ENCODE measurements around the gene PRR23E.

PRR23E gene

GRCh38 chr3:127214975-127215374 lies 22.0 kb downstream of the PRR23E start:
- Histone ChIP-seq H3K9me3 (ENCODE audit: insufficient read depth, low read depth, low read length) (no peaks in the 10 kb centered on the region), H3K27me3 (ENCODE audit: insufficient read depth, low read length) (no peaks in the 10 kb centered on the region), H3K9ac (ENCODE audit: low read depth, low read length) (no peak overlapping the region), H3K4me1 (ENCODE audit: insufficient read depth, low read length) (no peaks in the 10 kb centered on the region), H3K36me3 (ENCODE audit: insufficient read depth, low read depth, low read length) (no peaks in the 10 kb centered on the region), H3K27ac (ENCODE audit: low read length) (no peak overlapping the region), H3K4me3 (ENCODE audit: low read length) (no peak overlapping the region)

GRCh38 chr3:127215714-127216414 lies 22.9 kb downstream of the PRR23E start:
- no peaks in the 10 kb centered on the region for H3K36me3 ChIP-seq (ENCODE audit: insufficient read depth, low read depth, low read length)
- H3K9me3 ChIP-seq (ENCODE audit: insufficient read depth, low read depth, low read length), result no peaks in the 10 kb centered on the region
- H3K9ac ChIP-seq (ENCODE audit: low read depth, low read length), result no peak overlapping the region
- no peaks in the 10 kb centered on the region for H3K27me3 ChIP-seq (ENCODE audit: insufficient read depth, low read length)
- H3K4me1 ChIP-seq (ENCODE audit: insufficient read depth, low read length), result no peaks in the 10 kb centered on the region
- H3K27ac ChIP-seq (ENCODE audit: low read length), result no peak overlapping the region
- no peak overlapping the region for H3K4me3 ChIP-seq (ENCODE audit: low read length)

GRCh38 chr3:127216415-127217261 lies 23.7 kb downstream of the PRR23E start:
- Histone ChIP-seq H3K27ac (ENCODE audit: low read length) (no peak overlapping the region), H3K36me3 (ENCODE audit: insufficient read depth, low read depth, low read length) (no peaks in the 10 kb centered on the region), H3K9me3 (ENCODE audit: insufficient read depth, low read depth, low read length) (no peaks in the 10 kb centered on the region), H3K27me3 (ENCODE audit: insufficient read depth, low read length) (no peaks in the 10 kb centered on the region), H3K9ac (ENCODE audit: low read depth, low read length) (no peak overlapping the region), H3K4me3 (ENCODE audit: low read length) (no peak overlapping the region), H3K4me1 (ENCODE audit: insufficient read depth, low read length) (no peaks in the 10 kb centered on the region)

- H3K36me3 ChIP-seq (ENCODE audit: insufficient read depth, low read depth, low read length), result no peaks in the 10 kb centered on the region
- no peaks in the 10 kb centered on the region for H3K27me3 ChIP-seq (ENCODE audit: insufficient read depth, low read length)
- no peak overlapping the region for H3K9ac ChIP-seq (ENCODE audit: low read depth, low read length)
- no peaks in the 10 kb centered on the region for H3K9me3 ChIP-seq (ENCODE audit: insufficient read depth, low read depth, low read length)
- H3K4me1 ChIP-seq (ENCODE audit: insufficient read depth, low read length), result no peaks in the 10 kb centered on the region
- no peak overlapping the region for H3K4me3 ChIP-seq (ENCODE audit: low read length)
- no peak overlapping the region for H3K27ac ChIP-seq (ENCODE audit: low read length)
Observed at GRCh38 chr3:127217596-127218453, 24.9 kb downstream of the PRR23E start.

- Histone ChIP-seq H3K27me3 (ENCODE audit: insufficient read depth, low read length) (no peaks in the 10 kb centered on the region), H3K9me3 (ENCODE audit: insufficient read depth, low read depth, low read length) (no peaks in the 10 kb centered on the region), H3K27ac (ENCODE audit: low read length) (no peak overlapping the region), H3K36me3 (ENCODE audit: insufficient read depth, low read depth, low read length) (no peaks in the 10 kb centered on the region), H3K9ac (ENCODE audit: low read depth, low read length) (no peak overlapping the region), H3K4me3 (ENCODE audit: low read length) (no peak overlapping the region), H3K4me1 (ENCODE audit: insufficient read depth, low read length) (no peaks in the 10 kb centered on the region)
Observed at GRCh38 chr3:127218454-127218922, 25.6 kb downstream of the PRR23E start.

GRCh38 chr3:127220497-127220896 lies 27.6 kb downstream of the PRR23E start:
- no peak overlapping the region for H3K9ac ChIP-seq (ENCODE audit: low read depth, low read length)
- H3K36me3 ChIP-seq (ENCODE audit: insufficient read depth, low read depth, low read length), result no peaks in the 10 kb centered on the region
- no peaks in the 10 kb centered on the region for H3K27me3 ChIP-seq (ENCODE audit: insufficient read depth, low read length)
- H3K4me3 ChIP-seq (ENCODE audit: low read length), result no peak overlapping the region
- no peaks in the 10 kb centered on the region for H3K4me1 ChIP-seq (ENCODE audit: insufficient read depth, low read length)
- H3K27ac ChIP-seq (ENCODE audit: low read length), result no peak overlapping the region
- H3K9me3 ChIP-seq (ENCODE audit: insufficient read depth, low read depth, low read length), result peaks cover 5% of the 10 kb centered on the region; the same call in 1 of the 2 replicates

- Histone ChIP-seq H3K27ac (ENCODE audit: low read length) (no peak overlapping the region), H3K36me3 (ENCODE audit: insufficient read depth, low read depth, low read length) (no peaks in the 10 kb centered on the region), H3K9me3 (ENCODE audit: insufficient read depth, low read depth, low read length) (peaks cover 9% of the 10 kb centered on the region; the same call in 1 of the 2 replicates), H3K9ac (ENCODE audit: low read depth, low read length) (no peak overlapping the region), H3K4me3 (ENCODE audit: low read length) (no peak overlapping the region), H3K4me1 (ENCODE audit: insufficient read depth, low read length) (no peaks in the 10 kb centered on the region), H3K27me3 (ENCODE audit: insufficient read depth, low read length) (no peaks in the 10 kb centered on the region)
Observed at GRCh38 chr3:127221037-127221436, 28.1 kb downstream of the PRR23E start.

- H3K27ac ChIP-seq (ENCODE audit: low read length), result no peak overlapping the region
- no peak overlapping the region for H3K9ac ChIP-seq (ENCODE audit: low read depth, low read length)
- H3K9me3 ChIP-seq (ENCODE audit: insufficient read depth, low read depth, low read length), result peaks cover 15% of the 10 kb centered on the region; the same call in 1 of the 2 replicates
- no peaks in the 10 kb centered on the region for H3K36me3 ChIP-seq (ENCODE audit: insufficient read depth, low read depth, low read length)
- no peaks in the 10 kb centered on the region for H3K27me3 ChIP-seq (ENCODE audit: insufficient read depth, low read length)
- H3K4me3 ChIP-seq (ENCODE audit: low read length), result no peak overlapping the region
- H3K4me1 ChIP-seq (ENCODE audit: insufficient read depth, low read length), result no peaks in the 10 kb centered on the region
Observed at GRCh38 chr3:127221446-127222035, 28.6 kb downstream of the PRR23E start.

- Histone ChIP-seq H3K27ac (ENCODE audit: low read length) (no peak overlapping the region), H3K4me1 (ENCODE audit: insufficient read depth, low read length) (no peaks in the 10 kb centered on the region)
Observed at GRCh38 chr3:127222163-127222562, 29.2 kb downstream of the PRR23E start.

GRCh38 chr3:127222664-127223063 lies 29.7 kb downstream of the PRR23E start:
- no peaks in the 10 kb centered on the region for H3K27me3 ChIP-seq (ENCODE audit: insufficient read depth, low read length)
- no peaks in the 10 kb centered on the region for H3K36me3 ChIP-seq (ENCODE audit: insufficient read depth, low read depth, low read length)
- no peak overlapping the region for H3K27ac ChIP-seq (ENCODE audit: low read length)
- H3K4me1 ChIP-seq (ENCODE audit: insufficient read depth, low read length), result no peaks in the 10 kb centered on the region; the same call in 1 of the 2 replicates
- peaks cover 15% of the 10 kb centered on the region; the same call in 1 of the 2 replicates for H3K9me3 ChIP-seq (ENCODE audit: insufficient read depth, low read depth, low read length)
- no peak overlapping the region for H3K9ac ChIP-seq (ENCODE audit: low read depth, low read length)
- H3K4me3 ChIP-seq (ENCODE audit: low read length), result no peak overlapping the region

More at GRCh38 chr3:127222163-127222562, 29.2 kb downstream of the PRR23E start:
- no peaks in the 10 kb centered on the region for H3K36me3 ChIP-seq (ENCODE audit: insufficient read depth, low read depth, low read length)
- no peak overlapping the region for H3K9ac ChIP-seq (ENCODE audit: low read depth, low read length)
- no peak overlapping the region for H3K4me3 ChIP-seq (ENCODE audit: low read length)
- peaks cover 15% of the 10 kb centered on the region; the same call in 1 of the 2 replicates for H3K9me3 ChIP-seq (ENCODE audit: insufficient read depth, low read depth, low read length)
- H3K27me3 ChIP-seq (ENCODE audit: insufficient read depth, low read length), result no peaks in the 10 kb centered on the region

- no peaks in the 10 kb centered on the region; the same call in 1 of the 2 replicates for H3K4me1 ChIP-seq (ENCODE audit: insufficient read depth, low read length)
- H3K27me3 ChIP-seq (ENCODE audit: insufficient read depth, low read length), result no peaks in the 10 kb centered on the region
- no peaks in the 10 kb centered on the region for H3K36me3 ChIP-seq (ENCODE audit: insufficient read depth, low read depth, low read length)
- peaks cover 15% of the 10 kb centered on the region; the same call in 1 of the 2 replicates for H3K9me3 ChIP-seq (ENCODE audit: insufficient read depth, low read depth, low read length)
- no peak overlapping the region for H3K4me3 ChIP-seq (ENCODE audit: low read length)
- H3K27ac ChIP-seq (ENCODE audit: low read length), result no peak overlapping the region
- no peak overlapping the region for H3K9ac ChIP-seq (ENCODE audit: low read depth, low read length)
Observed at GRCh38 chr3:127224118-127224517, 31.2 kb downstream of the PRR23E start.

All from iPS-20b (cell line).